SK-N-MC (cell line): Measurements from ENCODE around the gene ANGEL2.

Source experiments
- EZH2 ChIP-seq: fragments of 200-600 bp; sonication (generic); IDR thresholded peaks from one replicate; pipeline ENCODE4 v1.6.1; 2017; ENCODE audit warnings: antibody characterized with exemption
- FOXP2 ChIP-seq: optimal IDR thresholded peaks from 2 replicates; pipeline ENCODE3; 2011; ENCODE audit warnings: mild to moderate bottlenecking, moderate library complexity; ENCODE audit not compliant: insufficient read depth; ENCODE audit errors: extremely low read length, control extremely low read depth
- POLR2AphosphoS5 ChIP-seq: IDR thresholded peaks from 2 replicates; pipeline ENCODE4 v1.6.1; 2012; ENCODE audit warnings: mild to moderate bottlenecking, low read depth, low read length, borderline replicate concordance

DNA sequence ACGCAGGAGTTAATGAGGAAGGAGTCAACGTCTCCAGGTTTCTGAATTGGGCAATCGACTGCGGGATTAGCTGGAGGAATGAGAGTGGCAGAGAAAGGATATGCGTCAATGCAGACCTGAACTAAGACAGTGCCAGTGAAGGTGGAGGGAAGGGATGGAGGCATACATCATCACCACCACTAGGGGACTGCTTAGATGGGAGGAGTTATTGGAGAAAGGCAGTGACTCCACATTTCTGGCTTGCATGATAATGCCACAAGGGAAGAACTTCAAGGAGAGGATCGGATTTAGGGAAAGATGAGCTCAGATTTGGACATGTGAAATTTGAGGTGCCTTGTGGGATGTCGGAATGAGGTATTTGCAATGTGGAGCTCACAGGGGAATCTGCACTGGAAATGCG, 47.9 kb downstream of the ANGEL2 start:
- TF ChIP-seq EZH2 (no peak), POLR2AphosphoS5 (no peak), FOXP2 (no peak)
